Measurements from ENCODE around the gene TGM4. TPM values are rescaled to one million over a fixed set of nuclear protein-coding genes. Genes with fewer than 3 reads are reported as not detected.
A peak's percentile ranks its signal among the peaks of the same experiment; 100 is the strongest.

Gene TGM4
- total RNA-seq, 1 experiment from 2014 or later: 0.61 TPM

GRCh38 chr3:44883213-44883955 lies 9.0 kb downstream of the TGM4 start:
- no peaks in the 10 kb centered on the region for H4K20me1 ChIP-seq (ENCODE audit: insufficient read depth)
- peak overlapping the region; percentile 77 for H3K27ac ChIP-seq
- no peak for DNase-seq
- H3K9me3 ChIP-seq (ENCODE audit: insufficient read depth, low read depth): 0 out of 2 replicates have a peak, but pooled peaks cover 3% of the 10 kb centered on the region
- H3K9me2 ChIP-seq (ENCODE audit: insufficient read depth): no peaks in the 10 kb centered on the region
- POLR2A ChIA-PET (ENCODE audit: unreplicated experiment): no interaction called here
- TF ChIP-seq, protein P1, sequence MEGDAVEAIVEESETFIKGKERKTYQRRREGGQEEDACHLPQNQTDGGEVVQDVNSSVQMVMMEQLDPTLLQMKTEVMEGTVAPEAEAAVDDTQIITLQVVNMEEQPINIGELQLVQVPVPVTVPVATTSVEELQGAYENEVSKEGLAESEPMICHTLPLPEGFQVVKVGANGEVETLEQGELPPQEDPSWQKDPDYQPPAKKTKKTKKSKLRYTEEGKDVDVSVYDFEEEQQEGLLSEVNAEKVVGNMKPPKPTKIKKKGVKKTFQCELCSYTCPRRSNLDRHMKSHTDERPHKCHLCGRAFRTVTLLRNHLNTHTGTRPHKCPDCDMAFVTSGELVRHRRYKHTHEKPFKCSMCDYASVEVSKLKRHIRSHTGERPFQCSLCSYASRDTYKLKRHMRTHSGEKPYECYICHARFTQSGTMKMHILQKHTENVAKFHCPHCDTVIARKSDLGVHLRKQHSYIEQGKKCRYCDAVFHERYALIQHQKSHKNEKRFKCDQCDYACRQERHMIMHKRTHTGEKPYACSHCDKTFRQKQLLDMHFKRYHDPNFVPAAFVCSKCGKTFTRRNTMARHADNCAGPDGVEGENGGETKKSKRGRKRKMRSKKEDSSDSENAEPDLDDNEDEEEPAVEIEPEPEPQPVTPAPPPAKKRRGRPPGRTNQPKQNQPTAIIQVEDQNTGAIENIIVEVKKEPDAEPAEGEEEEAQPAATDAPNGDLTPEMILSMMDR (conservative IDR thresholded peaks at IDR 0.05): no peak
- TF ChIP-seq EZH2 (IDR thresholded peaks at IDR 0.05; ENCODE audit: low read depth): no peak
- no peak overlapping the region for H2AFZ ChIP-seq
- BruUV-seq (replicated peaks): TSS peak; percentile 57
- H3K27me3 ChIP-seq (ENCODE audit: insufficient read depth, low read depth): no peaks in the 10 kb centered on the region
- no peaks in the 10 kb centered on the region for H3K36me3 ChIP-seq (ENCODE audit: low read depth)
- peaks cover 39% of the 10 kb centered on the region for H3F3A ChIP-seq (ENCODE audit: insufficient read depth, low read depth)
- H3K4me3 ChIP-seq: no peak overlapping the region
- peak overlapping the region; percentile 53 for H3K4me2 ChIP-seq
- CTCF ChIA-PET: no interaction called here
- peaks cover 43% of the 10 kb centered on the region for H3K4me1 ChIP-seq (replicated peaks; ENCODE audit: insufficient read depth)
- no peaks in the 10 kb centered on the region for H3K79me2 ChIP-seq (ENCODE audit: low read depth)
- intact Hi-C loops (cut with micrococcal nuclease; ENCODE audit: unreplicated experiment): loop anchor here (10.0 kb wide), 1 partner anchor 761 kb away; no protein-coding TSS in a partner anchor

DNA sequence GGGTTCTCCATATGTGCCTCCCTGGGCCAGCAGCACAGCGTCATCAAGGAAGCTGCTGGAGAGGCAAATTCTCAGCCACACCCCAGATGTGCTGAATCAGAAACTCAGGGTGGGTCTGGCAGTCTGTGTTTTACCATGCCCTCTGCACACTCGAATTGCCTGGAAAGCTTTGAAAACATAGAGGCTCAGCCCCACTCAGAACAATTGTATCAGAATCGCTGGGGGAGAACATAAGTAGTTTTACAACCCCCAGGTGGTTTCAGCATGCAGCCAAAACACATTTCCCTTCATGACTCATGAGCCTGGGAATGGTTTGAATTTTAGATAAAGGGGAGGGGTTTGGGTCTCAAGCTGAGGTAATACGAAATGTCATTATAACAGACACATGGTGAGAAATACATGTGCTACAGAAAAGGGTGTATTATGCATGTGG lies 9.6 kb downstream of the TGM4 start:
- Histone ChIP-seq H3K4me3 (no peak overlapping the region), H3K79me2 (ENCODE audit: low read depth) (no peaks in the 10 kb centered on the region), H2AFZ (no peak overlapping the region), H4K20me1 (ENCODE audit: insufficient read depth) (no peaks in the 10 kb centered on the region), H3K9me2 (ENCODE audit: insufficient read depth) (no peaks in the 10 kb centered on the region), H3F3A (ENCODE audit: insufficient read depth, low read depth) (peaks cover 39% of the 10 kb centered on the region), H3K27me3 (ENCODE audit: insufficient read depth, low read depth) (no peaks in the 10 kb centered on the region), H3K4me2 (peak overlapping the region; percentile 53), H3K4me1 (replicated peaks; ENCODE audit: insufficient read depth) (peaks cover 43% of the 10 kb centered on the region), H3K36me3 (ENCODE audit: low read depth) (no peaks in the 10 kb centered on the region), H3K27ac (peak overlapping the region; percentile 77), H3K9me3 (ENCODE audit: insufficient read depth, low read depth) (0 out of 2 replicates have a peak, but pooled peaks cover 3% of the 10 kb centered on the region)
- TF ChIP-seq, protein P1 (conservative IDR thresholded peaks at IDR 0.05): no peak
- no peak for TF ChIP-seq EZH2 (IDR thresholded peaks at IDR 0.05; ENCODE audit: low read depth)
- CTCF ChIA-PET: no interaction called here
- intact Hi-C loops (cut with micrococcal nuclease; ENCODE audit: unreplicated experiment): loop anchor here (1.0 to 10.0 kb wide), 2 partner anchors 23 to 761 kb away; partner anchors contain the start of gene TMEM42
- POLR2A ChIA-PET (ENCODE audit: unreplicated experiment): interaction anchor here (0.6 kb wide), 1 partner anchor 833 kb away, joined by 6 read pairs; no protein-coding TSS in a partner anchor
- DNase-seq: peak; percentile 68 to 91
- no TSS peak for BruUV-seq (replicated peaks)

DNA sequence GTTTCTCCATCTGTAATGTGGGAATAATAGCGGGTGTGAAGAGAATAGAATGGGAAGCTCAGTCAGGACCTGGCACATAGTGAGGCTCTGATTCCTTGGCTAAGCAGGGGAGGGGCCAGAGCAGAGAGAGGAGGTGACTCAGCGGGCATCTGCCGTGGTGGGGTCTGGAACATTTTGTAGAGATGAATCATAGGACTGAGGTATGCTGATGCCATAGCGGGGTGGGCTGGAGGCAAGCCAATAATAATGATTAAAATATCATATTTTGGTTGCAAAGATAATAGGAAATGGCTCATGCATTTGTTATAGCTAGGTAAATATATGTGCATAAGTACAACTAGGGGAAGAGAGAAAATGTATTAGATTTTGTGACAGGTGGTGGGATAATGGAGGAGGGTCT lies 11.2 kb downstream of the TGM4 start:
- TF ChIP-seq, protein P1 (conservative IDR thresholded peaks at IDR 0.05): no peak
- no peak for TF ChIP-seq EZH2 (IDR thresholded peaks at IDR 0.05; ENCODE audit: low read depth)
- no peaks in the 10 kb centered on the region for H3K79me2 ChIP-seq (ENCODE audit: low read depth)
- H4K20me1 ChIP-seq (ENCODE audit: insufficient read depth): no peaks in the 10 kb centered on the region
- ChIA-PET POLR2A (ENCODE audit: unreplicated experiment) (interaction anchor here (0.6 to 0.8 kb wide), 4 partner anchors 13 to 375 kb away, joined by 3 to 14 read pairs (median 6); no protein-coding TSS in a partner anchor), CTCF (interaction anchor here (0.6 kb wide), 1 partner anchor 265 kb away, joined by 3 read pairs; no protein-coding TSS in a partner anchor)
- H3K27me3 ChIP-seq (ENCODE audit: insufficient read depth, low read depth): no peaks in the 10 kb centered on the region
- no TSS peak for BruUV-seq (replicated peaks)
- peaks cover 43% of the 10 kb centered on the region for H3K4me1 ChIP-seq (replicated peaks; ENCODE audit: insufficient read depth)
- H3K36me3 ChIP-seq (ENCODE audit: low read depth): no peaks in the 10 kb centered on the region
- H3K9me2 ChIP-seq (ENCODE audit: insufficient read depth): no peaks in the 10 kb centered on the region
- peak overlapping the region; percentile 53 for H3K4me2 ChIP-seq
- peaks cover 39% of the 10 kb centered on the region for H3F3A ChIP-seq (ENCODE audit: insufficient read depth, low read depth)
- intact Hi-C loops (cut with micrococcal nuclease; ENCODE audit: unreplicated experiment): loop anchor here (5.0 to 10.0 kb wide), 2 partner anchors 82 to 759 kb away; no protein-coding TSS in a partner anchor
- H3K9me3 ChIP-seq (ENCODE audit: insufficient read depth, low read depth): 0 out of 2 replicates have a peak, but pooled peaks cover 3% of the 10 kb centered on the region
- no peak overlapping the region for H3K4me3 ChIP-seq
- H3K27ac ChIP-seq: peak overlapping the region; percentile 77
- no peak overlapping the region for H2AFZ ChIP-seq
- DNase-seq: peak; percentile 85 to 88
